ENCODE data around the gene TCF7L2.

Gene TCF7L2

DNA sequence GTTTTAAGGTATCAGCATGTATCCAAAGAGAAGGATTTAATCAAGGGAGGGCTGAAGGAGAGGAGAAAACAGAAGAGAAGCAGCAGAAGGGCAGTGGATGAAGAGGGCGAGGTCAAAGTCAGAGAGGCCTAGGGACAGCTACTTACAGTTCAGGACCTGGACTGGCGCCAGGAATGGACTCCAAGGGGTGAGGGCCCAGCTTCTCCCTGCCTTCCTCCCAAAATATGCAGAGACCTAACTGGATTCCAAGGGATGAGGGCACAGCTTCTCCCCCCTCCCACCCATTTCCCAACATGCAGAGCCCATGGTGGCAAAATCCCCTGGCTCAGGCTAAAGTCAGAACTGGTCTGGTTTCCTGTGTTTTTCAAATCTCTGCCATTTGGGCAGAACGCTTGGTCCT lies 3.4 kb upstream of the TCF7L2 start:
- in situ Hi-C loops (cut with MboI; ENCODE audit: low sequenced_read_pairs) = no loop called here

DNA sequence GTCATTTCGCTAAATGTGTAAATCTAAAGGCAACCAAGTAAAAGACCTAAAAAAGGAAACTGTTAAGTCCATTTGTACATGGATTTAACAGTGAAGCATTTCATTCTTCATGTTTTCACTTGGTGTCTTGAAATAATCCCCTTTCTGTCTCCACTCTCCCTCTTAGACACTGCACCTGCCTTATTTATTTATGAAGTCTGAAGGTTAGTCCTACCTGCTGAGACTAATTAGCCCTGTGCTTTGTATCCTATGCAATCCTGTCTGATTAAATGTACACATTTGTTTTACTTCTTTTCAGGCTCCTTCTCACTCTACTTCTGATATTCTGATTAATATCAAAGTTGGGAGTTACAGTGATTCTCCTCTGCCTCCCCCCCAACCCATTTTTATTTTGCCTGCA lies 1.9 kb upstream of the TCF7L2 start:
- in situ Hi-C loops (cut with MboI; ENCODE audit: low sequenced_read_pairs) = no loop called here

- in situ Hi-C loops (cut with MboI; ENCODE audit: low sequenced_read_pairs) = no loop called here
These were observed 764 bp upstream of the TCF7L2 start for GRCh38 chr10:112949143-112949823.

- in situ Hi-C loops (cut with MboI; ENCODE audit: low sequenced_read_pairs) = no loop called here
These were observed 789 bp downstream of the TCF7L2 start for GRCh38 chr10:112950714-112951358.

DNA sequence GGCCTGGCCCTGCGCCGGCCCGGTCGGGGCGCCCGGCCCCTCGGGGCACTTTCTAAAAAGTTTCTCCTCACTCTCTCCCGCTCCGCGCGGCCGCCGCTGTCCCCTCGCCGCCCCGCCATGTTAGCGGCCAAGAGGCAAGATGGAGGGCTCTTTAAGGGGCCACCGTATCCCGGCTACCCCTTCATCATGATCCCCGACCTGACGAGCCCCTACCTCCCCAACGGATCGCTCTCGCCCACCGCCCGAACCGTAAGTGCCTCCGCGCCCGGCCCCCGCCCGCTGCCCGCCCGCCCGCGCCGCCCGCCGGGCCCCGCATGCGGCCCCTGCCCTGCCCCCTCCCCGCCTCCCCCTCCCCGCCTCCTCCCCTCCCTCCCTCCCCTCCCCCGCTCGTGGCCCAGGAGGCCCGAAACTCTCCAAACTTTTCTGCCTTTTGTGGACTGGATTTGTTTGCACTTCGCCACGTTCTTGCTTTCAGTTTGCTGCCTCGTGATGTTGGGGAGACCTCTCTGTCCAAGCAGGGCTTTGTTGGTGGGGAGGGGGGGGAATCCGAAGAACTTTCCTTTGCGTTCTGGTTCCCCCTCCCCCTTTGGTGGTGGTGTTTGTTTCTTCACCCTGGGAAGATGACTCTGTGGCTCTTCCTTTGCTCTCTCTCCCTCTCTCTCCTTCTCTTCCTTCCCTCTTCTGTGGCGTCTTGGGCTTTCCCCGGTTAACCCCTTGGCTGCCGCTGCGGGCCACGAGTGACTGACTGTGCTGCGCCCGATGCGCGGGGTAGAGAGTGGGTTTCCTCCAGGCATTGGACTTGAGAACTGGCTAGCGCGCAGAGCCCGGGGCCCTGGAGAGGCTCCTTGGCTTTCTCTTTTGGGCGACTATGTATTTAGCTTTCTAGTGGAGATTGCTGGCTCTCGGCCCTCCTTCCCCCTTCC lies 1.6 kb downstream of the TCF7L2 start:
- in situ Hi-C loops (cut with MboI; ENCODE audit: low sequenced_read_pairs) = no loop called here

- in situ Hi-C loops (cut with MboI; ENCODE audit: low sequenced_read_pairs) = no loop called here
These were observed 2.5 kb downstream of the TCF7L2 start for GRCh38 chr10:112952282-112953173.

GRCh38 chr10:112953174-112954159 lies 3.4 kb downstream of the TCF7L2 start:
- in situ Hi-C loops (cut with MboI; ENCODE audit: low sequenced_read_pairs) = no loop called here

DNA sequence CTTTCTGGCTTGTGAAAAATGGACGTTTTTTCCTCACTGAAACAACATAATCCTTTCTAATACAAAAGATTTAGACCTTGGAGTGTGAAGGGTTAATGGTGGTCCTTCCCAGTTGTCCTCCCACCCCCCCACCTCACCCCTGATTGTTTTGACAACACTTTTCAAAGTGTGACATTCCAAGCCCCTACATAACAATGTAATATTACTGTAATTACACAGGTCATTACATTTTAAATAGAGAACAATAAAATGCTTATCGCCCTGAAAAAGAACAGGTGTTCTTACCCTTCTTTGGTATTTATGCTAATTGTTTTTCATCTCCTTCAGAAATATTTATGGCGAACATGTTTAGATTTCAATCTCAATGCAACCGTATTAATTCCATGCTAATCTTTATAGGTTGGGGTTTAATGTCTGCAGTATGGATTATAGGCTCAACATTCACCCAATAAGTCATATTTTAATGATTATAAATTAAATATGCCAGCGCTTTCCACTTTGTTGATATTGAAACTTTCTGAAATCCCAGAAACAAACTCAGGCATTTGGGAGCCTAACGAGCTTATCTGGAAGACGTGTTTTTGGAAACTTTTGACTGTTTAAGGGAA lies 5.0 kb downstream of the TCF7L2 start:
- in situ Hi-C loops (cut with MboI; ENCODE audit: low sequenced_read_pairs) = no loop called here

- in situ Hi-C loops (cut with MboI; ENCODE audit: low sequenced_read_pairs) = no loop called here
These were observed 5.8 kb downstream of the TCF7L2 start for GRCh38 chr10:112955582-112956421.

- in situ Hi-C loops (cut with MboI; ENCODE audit: low sequenced_read_pairs) = no loop called here
These were observed 6.7 kb downstream of the TCF7L2 start for GRCh38 chr10:112956631-112957350.

GRCh38 chr10:112957640-112958092 lies 7.6 kb downstream of the TCF7L2 start:
- in situ Hi-C loops (cut with MboI; ENCODE audit: low sequenced_read_pairs) = no loop called here

GRCh38 chr10:112958275-112958995 lies 8.4 kb downstream of the TCF7L2 start:
- in situ Hi-C loops (cut with MboI; ENCODE audit: low sequenced_read_pairs) = no loop called here

- in situ Hi-C loops (cut with MboI; ENCODE audit: low sequenced_read_pairs) = no loop called here
These were observed 9.3 kb downstream of the TCF7L2 start for GRCh38 chr10:112959207-112959838.

DNA sequence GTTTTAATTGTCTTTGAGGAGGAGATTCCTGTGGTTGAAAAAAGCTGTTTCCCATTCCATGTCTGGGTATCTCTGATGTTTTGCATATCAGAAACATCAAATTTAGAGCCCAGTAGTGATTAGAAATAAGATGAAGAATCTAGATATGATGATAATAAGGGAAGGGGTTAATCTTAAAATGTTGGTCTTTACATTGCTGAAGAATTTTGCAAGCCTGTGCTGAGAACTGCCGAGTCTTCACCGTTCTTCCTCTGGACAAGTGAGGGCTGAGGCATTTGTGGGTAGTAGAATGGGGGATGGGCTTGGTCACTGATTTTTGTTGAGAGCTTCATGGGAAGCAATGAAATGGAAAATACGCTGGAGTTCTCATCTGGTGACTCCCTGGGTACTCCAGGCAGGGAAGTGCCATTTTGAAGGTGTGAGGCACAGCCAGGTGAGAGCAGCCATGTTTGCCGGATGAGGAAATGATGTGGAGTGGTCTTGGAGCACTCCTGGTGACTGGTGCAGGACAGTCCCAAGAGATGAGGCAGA lies 10.2 kb downstream of the TCF7L2 start:
- in situ Hi-C loops (cut with MboI; ENCODE audit: low sequenced_read_pairs) = no loop called here

- in situ Hi-C loops (cut with MboI; ENCODE audit: low sequenced_read_pairs) = no loop called here
These were observed 11.6 kb downstream of the TCF7L2 start for GRCh38 chr10:112961609-112962008.

- in situ Hi-C loops (cut with MboI; ENCODE audit: low sequenced_read_pairs) = no loop called here
These were observed 12.3 kb downstream of the TCF7L2 start for GRCh38 chr10:112962343-112962742.

Data from HL-60/S4 treated with phorbol 12-myristate 13-acetate at 8.2 ng/mL for 4 days and 3 days (cell line).